Spleen (tissue), 11 donors: ENCODE data around the gene TCF12. TPM values are rescaled to one million over a fixed set of nuclear protein-coding genes. Genes with fewer than 3 reads are reported as not detected.

ENCODE experiments used
- DNase-seq: peaks from one replicate; pipeline ENCODE4 v3.0.0-alpha.2; 2020
- H3K27ac ChIP-seq, 8 donors: fragments of 200-600 bp; sonication (generic) in 7 of 8; 1 replicate in 4 of 8; 2 replicates in 4 of 8; pipeline versions ENCODE4 v1.5.0 to v1.8.0; 2016 to 2021; ENCODE audit warnings: inconsistent platforms in 4 of 8, mild to moderate bottlenecking in 4 of 8, moderate library complexity in 1 of 8
- H3K27me3 ChIP-seq, 7 donors: fragments of 200-600 bp; sonication (generic) in 6 of 7; replicated peaks in 1 of 7; 1 replicate in 4 of 7; 2 replicates in 3 of 7; pipeline versions ENCODE4 v1.5.0 to v1.8.0; 2016 to 2021; ENCODE audit warnings: inconsistent platforms in 3 of 7, mild to moderate bottlenecking in 1 of 7
- H3K36me3 ChIP-seq, 6 donors: fragments of 200-600 bp; sonication (generic) in 5 of 6; 1 replicate in 4 of 6; 2 replicates in 2 of 6; pipeline versions ENCODE4 v1.5.0 to v1.8.0; 2016 to 2021; ENCODE audit warnings: inconsistent platforms in 2 of 6
- H3K4me1 ChIP-seq, 6 donors: fragments of 200-600 bp; sonication (generic) in 5 of 6; 1 replicate in 3 of 6; 2 replicates in 3 of 6; pipeline versions ENCODE4 v1.5.0 to v1.8.0; 2016 to 2021; ENCODE audit warnings: inconsistent platforms in 3 of 6
- H3K4me3 ChIP-seq, 8 donors: fragments of 200-600 bp; sonication (generic) in 7 of 8; 1 replicate in 4 of 8; 2 replicates in 4 of 8; pipeline versions ENCODE4 v1.5.0 to v1.8.0; 2016 to 2021; ENCODE audit warnings: inconsistent platforms in 4 of 8, mild to moderate bottlenecking in 4 of 8, moderate library complexity in 2 of 8
- H3K9me3 ChIP-seq, 8 donors: fragments of 200-600 bp; sonication (generic) in 7 of 8; 1 replicate in 4 of 8; 2 replicates in 4 of 8; pipeline versions ENCODE4 v1.5.0 to v1.8.0; 2016 to 2021; ENCODE audit warnings: inconsistent platforms in 4 of 8
- CTCF ChIP-seq, 11 experiments: fragments of 200-600 bp in 7 of 11; fragments of 450-650 bp in 4 of 11; sonication (generic) in 4 of 11; IDR thresholded peaks in 8 of 11; conservative IDR thresholded peaks in 3 of 11; 1 replicate in 7 of 11; 2 replicates in 4 of 11; pipeline versions ENCODE4 v1.4.0 to v1.8.0; 2016 to 2021; ENCODE audit warnings: antibody characterized with exemption in 11 of 11, inconsistent platforms in 4 of 11, mild to moderate bottlenecking in 1 of 11
- POLR2A ChIP-seq, 3 donors: fragments of 450-650 bp; IDR thresholded peaks; one replicate each; pipeline ENCODE4 v1.5.1; 2017; ENCODE audit warnings: antibody characterized with exemption in 3 of 3, mild to moderate bottlenecking in 1 of 3
- POLR2AphosphoS5 ChIP-seq, 3 donors: sonication (generic); formaldehyde crosslinking; IDR thresholded peaks; one replicate each; pipeline ENCODE4 v1.5.1; 2017; ENCODE audit warnings: antibody characterized with exemption in 3 of 3
- WGBS, 5 donors: extraction: QIAGEN DNeasy Blood & Tissue Kit in 3 of 5; methylation state at CpG; one replicate each; pipeline versions ENCODE4 v1.1.5 to v1.1.7; 2013 to 2018; 5-methylcytosine and 5-hydroxymethylcytosine counted together
- intact Hi-C: fragments of 100-400 bp; cut with DNase I; formaldehyde crosslinking; loops from one replicate; pipeline ENCODE4 v1.15.0; 2023; ENCODE audit warnings: low total_unique reads
- polyA plus RNA-seq, 3 donors: library from polyadenylated mRNA; stranded (reverse); fragments of 200-250 nt; gene quantifications; one replicate each; pipeline ENCODE4 v1.2.1, GENCODE V29; 2013
- total RNA-seq, 7 donors: library from RNA; depleted of rRNA in 3 of 7; stranded (reverse); fragments of >200 nt in 3 of 7; fragmentation: NEBNext Ultra II Directional in 4 of 7; extraction: Animal tissue kit (Norgen Biotek cat#: 25700) in 4 of 7; gene quantifications; one replicate each; pipeline versions ENCODE4 v1.1.0 to v1.2.1, GENCODE V29; 2016 to 2021
- donor health status: healthy with polysubstance abuse.
- donor health status: DM: no; HTN: no; CAD: no; lungs with moderate emphysema.
- donor health status: DM: no; HTN: no; CAD: no.
- donor health status: Bipolar disorder and iron deficiency.
- donor health status: healthy.
- donor health status: DM: no; HTN: no; CAD: no.
- donor health status: DM: yes; HTN: yes; CAD: no.

Gene TCF12
- total and polyA plus RNA-seq, 10 donors = 8.3 to 139 (median 111) TPM

- no peak for TF ChIP-seq CTCF (IDR thresholded peaks at IDR 0.05 in 8 of 11, conservative IDR thresholded peaks at IDR 0.05 in 3 of 11)
- TF ChIP-seq POLR2A (IDR thresholded peaks at IDR 0.05) = no peak
- H3K4me1 ChIP-seq = peaks cover 3 to 39% (median 10%) of the 10 kb centered on the region in 6 donors
- no peak for DNase-seq
- peaks cover 0 to 7% (median 0%) of the 10 kb centered on the region in 6 donors for H3K36me3 ChIP-seq
- peaks cover 0 to 36% (median 33%) of the 10 kb centered on the region in 8 donors for H3K9me3 ChIP-seq
- intact Hi-C loops = no loop called here
- H3K27ac ChIP-seq = no peak overlapping the region
- no peaks in the 10 kb centered on the region for H3K27me3 ChIP-seq
- no peak overlapping the region for H3K4me3 ChIP-seq
Observed at GRCh38 chr15:56959318-56959648, 40.8 kb downstream of the TCF12 start.

GRCh38 chr15:56960116-56960515 lies 41.7 kb downstream of the TCF12 start:
- peaks cover 0 to 28% (median 26%) of the 10 kb centered on the region in 8 donors for H3K9me3 ChIP-seq
- no peak for TF ChIP-seq POLR2AphosphoS5 (IDR thresholded peaks at IDR 0.05)
- no peak for TF ChIP-seq POLR2A (IDR thresholded peaks at IDR 0.05)
- no peak for TF ChIP-seq CTCF (IDR thresholded peaks at IDR 0.05 in 8 of 11, conservative IDR thresholded peaks at IDR 0.05 in 3 of 11)
- H3K36me3 ChIP-seq = peaks cover 0 to 1% (median 0%) of the 10 kb centered on the region in 6 donors
- H3K4me3 ChIP-seq = no peak overlapping the region
- H3K4me1 ChIP-seq = peaks cover 5 to 47% (median 16%) of the 10 kb centered on the region in 6 donors
- no peak overlapping the region for H3K27ac ChIP-seq
- H3K27me3 ChIP-seq = no peaks in the 10 kb centered on the region
- intact Hi-C loops = no loop called here
- WGBS, 5 donors = 82 to 91% (median 88%) methylated on average over 2 of the region's 2 CpGs
- DNase-seq = no peak

GRCh38 chr15:56963126-56963525 lies 44.7 kb downstream of the TCF12 start:
- Histone ChIP-seq H3K4me3 (no peak overlapping the region), H3K9me3 (no peaks in the 10 kb centered on the region), H3K4me1 (peaks cover 5 to 53% (median 17%) of the 10 kb centered on the region in 6 donors), H3K36me3 (no peaks in the 10 kb centered on the region), H3K27ac (no peak overlapping the region), H3K27me3 (no peaks in the 10 kb centered on the region)
- intact Hi-C loops = no loop called here
- 83 to 90% (median 89%) methylated on average over 2 of the region's 2 CpGs for WGBS, 5 donors
- TF ChIP-seq POLR2A (IDR thresholded peaks at IDR 0.05) (no peak), POLR2AphosphoS5 (IDR thresholded peaks at IDR 0.05) (no peak), CTCF (IDR thresholded peaks at IDR 0.05 in 8 of 11, conservative IDR thresholded peaks at IDR 0.05 in 3 of 11) (no peak)
- DNase-seq = no peak

- Histone ChIP-seq H3K4me1 (peaks cover 5 to 53% (median 20%) of the 10 kb centered on the region in 6 donors), H3K36me3 (no peaks in the 10 kb centered on the region), H3K9me3 (no peaks in the 10 kb centered on the region), H3K27me3 (no peaks in the 10 kb centered on the region), H3K4me3 (no peak overlapping the region), H3K27ac (no peak overlapping the region)
- TF ChIP-seq POLR2AphosphoS5 (IDR thresholded peaks at IDR 0.05) (no peak), POLR2A (IDR thresholded peaks at IDR 0.05) (no peak), CTCF (IDR thresholded peaks at IDR 0.05 in 8 of 11, conservative IDR thresholded peaks at IDR 0.05 in 3 of 11) (no peak)
- intact Hi-C loops = no loop called here
- DNase-seq = no peak
- 82 to 87% (median 86%) methylated on average over 4 of the region's 4 CpGs for WGBS, 5 donors
Observed at GRCh38 chr15:56963710-56964109, 45.3 kb downstream of the TCF12 start.
